ENCODE data around the gene SSBP1.
A peak's percentile ranks its signal among the peaks of the same experiment; 100 is the strongest.
"Not testable (repeated sequence)": the region's sequence is repeated elsewhere in the genome, so short reads cannot be mapped to it uniquely, and the experiment has no call there.

The SSBP1 gene

GRCh38 chr7:141737836-141738591 lies at the start of gene SSBP1:
SSBP1 (plus strand) TSS chr7:141738358; CDS start chr7:141739167, 809 bp downstream.
- peak; percentile 99 for DNase-seq

- DNase-seq, result not testable (repeated sequence)
These were observed 48.9 kb upstream of the SSBP1 start for GRCh38 chr7:141689072-141689825.

GRCh38 chr7:141691540-141691939 lies 46.6 kb upstream of the SSBP1 start:
- DNase-seq, result no peak

GRCh38 chr7:141691961-141692360 lies 46.2 kb upstream of the SSBP1 start:
- no peak for DNase-seq

GRCh38 chr7:141693082-141693481 lies 45.1 kb upstream of the SSBP1 start:
- DNase-seq, result no peak

- DNase-seq, result no peak
These were observed 42.3 kb upstream of the SSBP1 start for GRCh38 chr7:141695803-141696289.

- DNase-seq, result no peak
These were observed 41.8 kb upstream of the SSBP1 start for GRCh38 chr7:141696348-141696747.

GRCh38 chr7:141697211-141697871 lies 40.8 kb upstream of the SSBP1 start:
- no peak for DNase-seq

- DNase-seq, result no peak
These were observed 39.7 kb upstream of the SSBP1 start for GRCh38 chr7:141698247-141699015.

GRCh38 chr7:141699860-141700259 lies 38.3 kb upstream of the SSBP1 start:
- DNase-seq, result no peak

GRCh38 chr7:141700296-141700847 lies 37.8 kb upstream of the SSBP1 start:
- no peak for DNase-seq

GRCh38 chr7:141700848-141701371 lies 37.2 kb upstream of the SSBP1 start:
- DNase-seq, result peak; percentile 16

GRCh38 chr7:141701489-141702046 lies 36.6 kb upstream of the SSBP1 start:
- DNase-seq, result peak; percentile 46

- peak; percentile 34 for DNase-seq
These were observed 36.1 kb upstream of the SSBP1 start, which contains the start of gene DENND11 for GRCh38 chr7:141702047-141702567. DENND11 (minus strand) TSS chr7:141702166; CDS start chr7:141702153, 13 bp downstream.

GRCh38 chr7:141702892-141703291 lies 35.3 kb upstream of the SSBP1 start:
- DNase-seq, result no peak

- DNase-seq, result no peak
These were observed 34.0 kb upstream of the SSBP1 start for GRCh38 chr7:141704112-141704511.

- no peak for DNase-seq
These were observed 33.4 kb upstream of the SSBP1 start for GRCh38 chr7:141704741-141705140.

- no peak for DNase-seq
These were observed 31.7 kb upstream of the SSBP1 start for GRCh38 chr7:141706239-141707064.

- DNase-seq, result no peak
These were observed 29.8 kb upstream of the SSBP1 start, which contains the start of gene WEE2 for GRCh38 chr7:141708351-141708750. WEE2 (plus strand) TSS chr7:141708353; CDS start chr7:141708759, 406 bp downstream.

GRCh38 chr7:141709318-141709717 lies 28.8 kb upstream of the SSBP1 start:
- no peak for DNase-seq
